PC-9 (cell line): Measurements from ENCODE around the gene PHF20.

Source experiments
- CTCF ChIP-seq: fragments of 200-600 bp; sonication (generic); conservative IDR thresholded peaks from 2 replicates; pipeline ENCODE4 v1.6.1; 2017; ENCODE audit warnings: mixed run types, antibody characterized with exemption, mild to moderate bottlenecking, moderate library complexity
- EZH2 ChIP-seq: fragments of 200-600 bp; sonication (generic); IDR thresholded peaks from 2 replicates; pipeline ENCODE4 v1.8.0; 2017; ENCODE audit warnings: antibody characterized with exemption, low read depth

GRCh38 chr20:35929301-35929700 is 157.5 kb downstream of the PHF20 start:
- TF ChIP-seq EZH2 (no peak), CTCF (no peak)
